ENCODE data around the gene EGLN3. TPM values are rescaled to one million over a fixed set of nuclear protein-coding genes. Genes with fewer than 3 reads are reported as not detected.

EGLN3 gene
- total and polyA plus RNA-seq, 10 of the 15 experiments (the other 5 are each of a cell fraction or from before 2014, with no cell fraction given): 0.42 to 8.1 (median 2.0) TPM

GRCh38 chr14:34000396-34000795 is 49.5 kb upstream of the EGLN3 start:
- FAIRE-seq (no peak), DNase-seq (ENCODE audit: low read depth, low spot score) (no peak), ATAC-seq (no peak)
- H3K9ac ChIP-seq (ENCODE audit: control insufficient read depth, insufficient read depth, low read length): no peak overlapping the region
- H3K4me2 ChIP-seq (ENCODE audit: control insufficient read depth, insufficient read depth): no peak overlapping the region
- H3K27me3 ChIP-seq (replicated peaks in 1 of 2; ENCODE audit: control insufficient read depth in 2 of 2, insufficient read depth in 2 of 2, low read length in 1 of 2): no peaks in the 10 kb centered on the region
- no TSS peak for BruUV-seq (replicated peaks)
- ChIA-PET CTCF (no interaction called here), SMC1A (ENCODE audit: uncharacterized antibody, unreplicated experiment) (interaction anchor here (1.0 to 10.9 kb wide), 2 partner anchors 15 to 153 kb away, joined by 3 to 132 read pairs; no protein-coding TSS in a partner anchor), RAD21 (ENCODE audit: unreplicated experiment) (interaction anchor here (1.0 to 4.4 kb wide), 2 partner anchors 19 to 55 kb away, joined by 4 to 14 read pairs; no protein-coding TSS in a partner anchor), POLR2A (interaction anchor here (0.5 to 1.0 kb wide), 4 partner anchors 11 to 43 kb away, joined by 3 read pairs; no protein-coding TSS in a partner anchor)
- in situ Hi-C loops (cut with MboI): no loop called here
- WGBS (ENCODE audit: insufficient coverage, insufficient replicate concordance, low lambda C conversion rate, missing lambda C conversion rate): 51% methylated on average over 4 of the region's 4 CpGs
- H2AFZ ChIP-seq (ENCODE audit: control insufficient read depth, low read depth, low read length): no peak overlapping the region
- H3K4me1 ChIP-seq (ENCODE audit: control insufficient read depth, insufficient read depth, low read length): peaks cover 6% of the 10 kb centered on the region
- H3K27ac ChIP-seq (ENCODE audit: control insufficient read depth, insufficient read depth): no peak overlapping the region
- TF ChIP-seq TCF12 (IDR thresholded peaks at IDR 0.05; ENCODE audit: low read depth, low read length): no peak
- no peak for TF ChIP-seq RELA (IDR thresholded peaks at IDR 0.05; ENCODE audit: borderline replicate concordance, partially characterized antibody)
- TF ChIP-seq CHD4 (IDR thresholded peaks at IDR 0.05): no peak
- no peak for TF ChIP-seq YBX1 (IDR thresholded peaks at IDR 0.05)
- TF ChIP-seq CREM (IDR thresholded peaks at IDR 0.05; ENCODE audit: low read depth): no peak
- no peaks in the 10 kb centered on the region for H4K20me1 ChIP-seq (ENCODE audit: control insufficient read depth, insufficient read depth)
- H3K9me3 ChIP-seq (replicated peaks; ENCODE audit: control insufficient read depth, insufficient read depth, low read length): no peaks in the 10 kb centered on the region; the same call in 2 of the 3 replicates
- H3K36me3 ChIP-seq (ENCODE audit: control insufficient read depth in 2 of 2, insufficient read depth in 2 of 2, low read length in 1 of 2): no peaks in the 10 kb centered on the region
- H3K79me2 ChIP-seq (ENCODE audit: control insufficient read depth, insufficient read depth, low read length): no peaks in the 10 kb centered on the region
- intact Hi-C loops (cut with micrococcal nuclease; ENCODE audit: unreplicated experiment): no loop called here
- no peak overlapping the region for H3K4me3 ChIP-seq

DNA sequence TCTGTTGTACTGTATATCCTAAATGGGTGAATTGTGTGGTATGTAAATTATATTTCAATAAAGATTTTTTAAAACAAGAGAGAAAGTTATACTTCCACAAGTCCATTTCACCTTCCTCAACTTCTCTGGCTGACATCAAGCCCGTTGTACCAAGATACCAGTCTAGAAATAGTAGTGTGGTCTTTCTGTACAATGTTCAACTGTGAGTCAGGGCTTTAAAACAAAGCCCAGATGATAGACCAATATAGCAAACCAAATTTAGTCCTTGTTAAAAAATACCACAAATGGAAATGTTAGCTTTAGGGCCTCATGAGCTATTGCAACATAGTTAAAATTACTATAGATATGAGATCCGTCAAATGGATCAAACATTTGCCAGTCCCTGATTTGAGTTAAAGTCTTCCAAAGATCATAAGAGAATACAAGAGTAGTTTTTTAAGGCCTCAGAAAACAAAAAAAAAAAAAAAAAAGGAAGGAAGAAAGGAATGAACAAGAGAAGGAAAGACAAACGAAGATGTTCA is 49.0 kb upstream of the EGLN3 start:
- FAIRE-seq: no peak
- ChIA-PET POLR2A (interaction anchor here (0.5 to 1.0 kb wide), 6 partner anchors 12 to 683 kb away, joined by 3 to 8 read pairs (median 3); no protein-coding TSS in a partner anchor), CTCF (no interaction called here), RAD21 (ENCODE audit: unreplicated experiment) (interaction anchor here (1.0 kb wide), 1 partner anchor 55 kb away, joined by 4 read pairs; no protein-coding TSS in a partner anchor), SMC1A (ENCODE audit: uncharacterized antibody, unreplicated experiment) (interaction anchor here (1.0 to 10.9 kb wide), 2 partner anchors 15 to 152 kb away, joined by 3 to 132 read pairs; no protein-coding TSS in a partner anchor)
- H3K4me2 ChIP-seq (ENCODE audit: control insufficient read depth, insufficient read depth): no peak overlapping the region
- DNase-seq (ENCODE audit: low read depth, low spot score): no peak
- in situ Hi-C loops (cut with MboI): no loop called here
- BruUV-seq (replicated peaks): no TSS peak
- H3K9ac ChIP-seq (ENCODE audit: control insufficient read depth, insufficient read depth, low read length): no peak overlapping the region
- no peaks in the 10 kb centered on the region; the same call in 2 of the 3 replicates for H3K9me3 ChIP-seq (replicated peaks; ENCODE audit: control insufficient read depth, insufficient read depth, low read length)
- no peak for ATAC-seq
- H4K20me1 ChIP-seq (ENCODE audit: control insufficient read depth, insufficient read depth): no peaks in the 10 kb centered on the region
- H3K4me1 ChIP-seq (ENCODE audit: control insufficient read depth, insufficient read depth, low read length): peaks cover 6% of the 10 kb centered on the region
- no peaks in the 10 kb centered on the region for H3K36me3 ChIP-seq (ENCODE audit: control insufficient read depth in 2 of 2, insufficient read depth in 2 of 2, low read length in 1 of 2)
- no peaks in the 10 kb centered on the region for H3K79me2 ChIP-seq (ENCODE audit: control insufficient read depth, insufficient read depth, low read length)
- H3K27ac ChIP-seq (ENCODE audit: control insufficient read depth, insufficient read depth): no peak overlapping the region
- 28% methylated on average over 3 of the region's 3 CpGs for WGBS (ENCODE audit: insufficient coverage, insufficient replicate concordance, low lambda C conversion rate, missing lambda C conversion rate)
- no peaks in the 10 kb centered on the region for H3K27me3 ChIP-seq (replicated peaks in 1 of 2; ENCODE audit: control insufficient read depth in 2 of 2, insufficient read depth in 2 of 2, low read length in 1 of 2)
- H3K4me3 ChIP-seq: no peak overlapping the region
- intact Hi-C loops (cut with micrococcal nuclease; ENCODE audit: unreplicated experiment): no loop called here
- H2AFZ ChIP-seq (ENCODE audit: control insufficient read depth, low read depth, low read length): no peak overlapping the region
- TF ChIP-seq, protein P1, sequence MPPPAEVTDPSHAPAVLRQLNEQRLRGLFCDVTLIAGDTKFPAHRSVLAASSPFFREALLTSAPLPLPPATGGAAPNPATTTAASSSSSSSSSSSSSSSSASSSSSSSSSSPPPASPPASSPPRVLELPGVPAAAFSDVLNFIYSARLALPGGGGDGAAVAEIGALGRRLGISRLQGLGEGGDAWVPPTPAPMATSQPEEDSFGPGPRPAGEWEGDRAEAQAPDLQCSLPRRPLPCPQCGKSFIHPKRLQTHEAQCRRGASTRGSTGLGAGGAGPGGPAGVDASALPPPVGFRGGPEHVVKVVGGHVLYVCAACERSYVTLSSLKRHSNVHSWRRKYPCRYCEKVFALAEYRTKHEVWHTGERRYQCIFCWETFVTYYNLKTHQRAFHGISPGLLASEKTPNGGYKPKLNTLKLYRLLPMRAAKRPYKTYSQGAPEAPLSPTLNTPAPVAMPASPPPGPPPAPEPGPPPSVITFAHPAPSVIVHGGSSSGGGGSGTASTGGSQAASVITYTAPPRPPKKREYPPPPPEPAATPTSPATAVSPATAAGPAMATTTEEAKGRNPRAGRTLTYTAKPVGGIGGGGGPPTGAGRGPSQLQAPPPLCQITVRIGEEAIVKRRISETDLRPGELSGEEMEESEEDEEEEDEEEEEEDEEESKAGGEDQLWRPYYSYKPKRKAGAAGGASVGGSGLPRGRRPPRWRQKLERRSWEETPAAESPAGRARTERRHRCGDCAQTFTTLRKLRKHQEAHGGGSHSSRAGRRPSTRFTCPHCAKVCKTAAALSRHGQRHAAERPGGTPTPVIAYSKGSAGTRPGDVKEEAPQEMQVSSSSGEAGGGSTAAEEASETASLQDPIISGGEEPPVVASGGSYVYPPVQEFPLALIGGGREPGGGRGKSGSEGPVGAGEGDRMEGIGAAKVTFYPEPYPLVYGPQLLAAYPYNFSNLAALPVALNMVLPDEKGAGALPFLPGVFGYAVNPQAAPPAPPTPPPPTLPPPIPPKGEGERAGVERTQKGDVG (CRISPR knock-in tag; IDR thresholded peaks at IDR 0.05): no peak
- no peak for TF ChIP-seq SREBF1 (IDR thresholded peaks at IDR 0.05; ENCODE audit: low read length)
- TF ChIP-seq, protein P2, sequence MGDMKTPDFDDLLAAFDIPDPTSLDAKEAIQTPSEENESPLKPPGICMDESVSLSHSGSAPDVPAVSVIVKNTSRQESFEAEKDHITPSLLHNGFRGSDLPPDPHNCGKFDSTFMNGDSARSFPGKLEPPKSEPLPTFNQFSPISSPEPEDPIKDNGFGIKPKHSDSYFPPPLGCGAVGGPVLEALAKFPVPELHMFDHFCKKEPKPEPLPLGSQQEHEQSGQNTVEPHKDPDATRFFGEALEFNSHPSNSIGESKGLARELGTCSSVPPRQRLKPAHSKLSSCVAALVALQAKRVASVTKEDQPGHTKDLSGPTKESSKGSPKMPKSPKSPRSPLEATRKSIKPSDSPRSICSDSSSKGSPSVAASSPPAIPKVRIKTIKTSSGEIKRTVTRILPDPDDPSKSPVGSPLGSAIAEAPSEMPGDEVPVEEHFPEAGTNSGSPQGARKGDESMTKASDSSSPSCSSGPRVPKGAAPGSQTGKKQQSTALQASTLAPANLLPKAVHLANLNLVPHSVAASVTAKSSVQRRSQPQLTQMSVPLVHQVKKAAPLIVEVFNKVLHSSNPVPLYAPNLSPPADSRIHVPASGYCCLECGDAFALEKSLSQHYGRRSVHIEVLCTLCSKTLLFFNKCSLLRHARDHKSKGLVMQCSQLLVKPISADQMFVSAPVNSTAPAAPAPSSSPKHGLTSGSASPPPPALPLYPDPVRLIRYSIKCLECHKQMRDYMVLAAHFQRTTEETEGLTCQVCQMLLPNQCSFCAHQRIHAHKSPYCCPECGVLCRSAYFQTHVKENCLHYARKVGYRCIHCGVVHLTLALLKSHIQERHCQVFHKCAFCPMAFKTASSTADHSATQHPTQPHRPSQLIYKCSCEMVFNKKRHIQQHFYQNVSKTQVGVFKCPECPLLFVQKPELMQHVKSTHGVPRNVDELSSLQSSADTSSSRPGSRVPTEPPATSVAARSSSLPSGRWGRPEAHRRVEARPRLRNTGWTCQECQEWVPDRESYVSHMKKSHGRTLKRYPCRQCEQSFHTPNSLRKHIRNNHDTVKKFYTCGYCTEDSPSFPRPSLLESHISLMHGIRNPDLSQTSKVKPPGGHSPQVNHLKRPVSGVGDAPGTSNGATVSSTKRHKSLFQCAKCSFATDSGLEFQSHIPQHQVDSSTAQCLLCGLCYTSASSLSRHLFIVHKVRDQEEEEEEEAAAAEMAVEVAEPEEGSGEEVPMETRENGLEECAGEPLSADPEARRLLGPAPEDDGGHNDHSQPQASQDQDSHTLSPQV (IDR thresholded peaks at IDR 0.05): no peak
- no peak for TF ChIP-seq PML (IDR thresholded peaks at IDR 0.05; ENCODE audit: low read length)
- no peak for TF ChIP-seq FOXK2 (IDR thresholded peaks at IDR 0.05)
- no peak for TF ChIP-seq POU2F2 (IDR thresholded peaks at IDR 0.05; ENCODE audit: borderline replicate concordance, low read depth, low read length)

All from GM12878 (cell line).